HepG2 (cell line): ENCODE data around the gene KCTD4. TPM values are rescaled to one million over a fixed set of nuclear protein-coding genes. Genes with fewer than 3 reads are reported as not detected.

Experiments
- ATAC-seq: fragments of 200-7000 bp; cut with Tn5 transposase; 3 replicates; pipeline ENCODE4 v1.9.1; 2020; ENCODE audit warnings: mild to moderate bottlenecking, moderate library complexity
- BruUV-seq: library from RNA; stranded (reverse); fragments of 400-500 nt; replicated peaks from 2 replicates; lab custom pipeline; 2021; lab: Mats Ljungman, UMichigan
- CTCF ChIA-PET: fragments of 300-600 bp; formaldehyde crosslinking; extraction: SDS; loops from one replicate; lab custom pipeline; 2021; ENCODE audit warnings: low total read pairs, inconsistent platforms, low intra/inter-chr PET ratio; lab: Yijun Ruan, JAX
- POLR2A ChIA-PET: fragments of 350-600 bp; sonication (Branson Sonifier 250); formaldehyde crosslinking; loops from one replicate; lab custom pipeline; 2020; ENCODE audit warnings: antibody characterized with exemption, inconsistent platforms; lab: Yijun Ruan, JAX
- DNase-seq: peaks from one replicate; pipeline ENCODE4 v3.0.0-alpha.2; 2015; ENCODE audit warnings: low spot score
- FAIRE-seq: peaks from 3 replicates; lab custom pipeline; 2011; peaks lifted over from hg19 to GRCh38; lab: Jason Lieb, UNC
- H2AFZ ChIP-seq: one replicate; pipeline ENCODE4 v1.6.1; 2011; ENCODE audit warnings: low read length, inconsistent platforms
- H3K27ac ChIP-seq: fragments of 300-600 bp; 3 replicates; pipeline ENCODE4 v1.8.0; 2011; ENCODE audit warnings: mixed run types, mild to moderate bottlenecking, mixed read lengths, low read length, inconsistent platforms; ENCODE audit not compliant: insufficient read depth; ENCODE audit errors: extremely low read length
- H3K27me3 ChIP-seq, 2 experiments: fragments of 200-600 bp in 1 of 2; 2 replicates in 1 of 2; 3 replicates in 1 of 2; pipeline versions ENCODE4 v1.6.0 to v1.8.0; 2011; ENCODE audit warnings: low read length in 2 of 2, mild to moderate bottlenecking in 2 of 2, moderate library complexity in 2 of 2, inconsistent platforms in 1 of 2; ENCODE audit not compliant: insufficient read depth in 2 of 2, control insufficient read depth in 1 of 2
- H3K36me3 ChIP-seq, 2 experiments: fragments of 200-600 bp in 1 of 2; replicated peaks in 1 of 2; 2 replicates in 1 of 2; 3 replicates in 1 of 2; pipeline versions ENCODE4 v1.5.1 to v1.8.0; 2011; ENCODE audit warnings: low read length in 2 of 2, inconsistent platforms in 1 of 2; ENCODE audit not compliant: insufficient read depth in 2 of 2, control insufficient read depth in 1 of 2
- H3K4me1 ChIP-seq: 2 replicates; pipeline ENCODE4 v1.5.1; 2012; ENCODE audit warnings: low read length, inconsistent platforms; ENCODE audit not compliant: insufficient read depth
- H3K4me2 ChIP-seq: 2 replicates; pipeline ENCODE4 v1.6.0; 2011; ENCODE audit warnings: low read depth, low read length, inconsistent platforms
- H3K4me3 ChIP-seq, 3 experiments: fragments of 200-600 bp in 1 of 3; sonication (generic), shearing (Covaris generic) in 1 of 3; replicated peaks in 1 of 3; 2 replicates each; pipeline ENCODE4 v1.5.1; 2011 to 2016; ENCODE audit warnings: low read length in 3 of 3, inconsistent platforms in 2 of 3, low read depth in 2 of 3, mild to moderate bottlenecking in 2 of 3, control low read depth in 1 of 3, mixed read lengths in 1 of 3; ENCODE audit not compliant: insufficient read depth in 1 of 3
- H3K79me2 ChIP-seq: one replicate; pipeline ENCODE4 v1.6.1; 2011; ENCODE audit warnings: low read length, inconsistent platforms; ENCODE audit not compliant: insufficient read depth
- H3K9ac ChIP-seq: 2 replicates; pipeline ENCODE4 v1.6.0; 2011; ENCODE audit warnings: mild to moderate bottlenecking, low read depth, low read length, inconsistent platforms; ENCODE audit not compliant: insufficient read depth
- H3K9me3 ChIP-seq: 2 replicates; pipeline ENCODE4 v1.5.1; 2012; ENCODE audit warnings: mild to moderate bottlenecking, low read length
- H4K20me1 ChIP-seq: 2 replicates; pipeline ENCODE4 v1.6.0; 2011; ENCODE audit warnings: inconsistent platforms, mild to moderate bottlenecking, low read length, moderate library complexity; ENCODE audit not compliant: insufficient read depth
- CBX2 ChIP-seq, 2 experiments: fragments of 200-600 bp in 1 of 2; sonication (generic); formaldehyde crosslinking in 1 of 2; IDR thresholded peaks; 2 replicates each; pipeline versions ENCODE4 v1.7.0 to v1.8.1; 2018 to 2022; ENCODE audit warnings: low read depth in 2 of 2, low read length in 1 of 2, mild to moderate bottlenecking in 1 of 2, missing genetic modification reagents in 1 of 2
- CENPT ChIP-seq: sonication (generic); formaldehyde crosslinking; IDR thresholded peaks from 2 replicates; pipeline ENCODE4 v1.8.0; 2022; ENCODE audit warnings: low read depth, mild to moderate bottlenecking, moderate library complexity, missing genetic modification reagents
- ESRRA ChIP-seq: sonication (generic); formaldehyde crosslinking; IDR thresholded peaks from 2 replicates; pipeline ENCODE4 v1.5.1; 2020; ENCODE audit warnings: mild to moderate bottlenecking, low read depth, missing genetic modification reagents
- EZH2 ChIP-seq: conservative IDR thresholded peaks from 2 replicates; pipeline ENCODE4 v1.6.1; 2012; ENCODE audit warnings: mild to moderate bottlenecking, low read depth, low read length, moderate library complexity
- GRHL1 ChIP-seq: sonication (generic); formaldehyde crosslinking; conservative IDR thresholded peaks from 2 replicates; pipeline ENCODE4 v1.8.0; 2022; ENCODE audit warnings: missing genetic modification reagents
- IRF1 ChIP-seq: sonication (generic); formaldehyde crosslinking; IDR thresholded peaks from 2 replicates; pipeline ENCODE4 v1.4.0; 2020; ENCODE audit warnings: low read depth, mild to moderate bottlenecking, missing genetic modification reagents
- MAFK ChIP-seq, 2 experiments: IDR thresholded peaks in 1 of 2; conservative IDR thresholded peaks in 1 of 2; 2 replicates each; pipeline ENCODE4 v1.6.1; 2011; ENCODE audit warnings: improper control_type of control experiment in 2 of 2, low read length in 2 of 2
- NFYC ChIP-seq: IDR thresholded peaks from 2 replicates; pipeline ENCODE4 v1.6.1; 2016; ENCODE audit warnings: missing genetic modification reagents, missing compliant biosample characterization
- ZBTB4 ChIP-seq: sonication (generic); formaldehyde crosslinking; IDR thresholded peaks from 2 replicates; pipeline ENCODE4 v1.4.0; 2020; ENCODE audit warnings: missing genetic modification reagents, mild to moderate bottlenecking, borderline replicate concordance
- ZFP37 ChIP-seq: sonication (generic); formaldehyde crosslinking; IDR thresholded peaks from 2 replicates; pipeline ENCODE4 v1.4.0; 2020; ENCODE audit warnings: missing genetic modification reagents, borderline replicate concordance
- ZNF136 ChIP-seq: sonication (generic); formaldehyde crosslinking; IDR thresholded peaks from 2 replicates; pipeline ENCODE4 v1.8.1; 2022; ENCODE audit warnings: low read depth, mild to moderate bottlenecking, moderate library complexity, missing genetic modification reagents
- ZNF615 ChIP-seq: sonication (generic); formaldehyde crosslinking; IDR thresholded peaks from 2 replicates; pipeline ENCODE4 v1.5.0; 2020; ENCODE audit warnings: mild to moderate bottlenecking, missing genetic modification reagents, borderline replicate concordance
- WGBS: methylation state at CpG from one replicate; pipeline ENCODE4 v1.1.6; 2017; ENCODE audit warnings: low lambda C conversion rate; 5-methylcytosine and 5-hydroxymethylcytosine counted together
- in situ Hi-C: cut with HindIII; loops from 2 replicates; pipeline ENCODE4 v1.10.0; 2017; ENCODE audit warnings: low pct_unique_long_range_greater_than_20kb; ENCODE audit not compliant: extremely low pct_ligation_motif_present
- intact Hi-C: fragments of 100-400 bp; cut with micrococcal nuclease; formaldehyde crosslinking; loops from one replicate; pipeline ENCODE4 v1.10.0; 2022; ENCODE audit not compliant: unreplicated experiment
- polyA plus RNA-seq, 8 experiments: library from polyadenylated mRNA; depleted of rRNA in 3 of 8; stranded (reverse) in 7 of 8; unstranded in 1 of 8; fragments of >200 nt; fragmentation: Illumina TruSeq in 4 of 8; extraction: Trizol in 4 of 8; gene quantifications; 2 replicates each; pipeline versions ENCODE4 v1.2.1 to v1.2.3, GENCODE V29; 2011 to 2016; ENCODE audit warnings: low read depth in 4 of 8, missing spikeins in 1 of 8, mixed read lengths in 1 of 8; ENCODE audit not compliant: insufficient read depth in 1 of 8
- total RNA-seq, 5 experiments: library from RNA; depleted of rRNA; stranded (reverse); fragments of >200 nt; fragmentation: Illumina TruSeq; extraction: Trizol; gene quantifications; 2 replicates each; pipeline ENCODE4 v1.2.3, GENCODE V29; 2016; ENCODE audit warnings: low read depth in 1 of 5

The KCTD4 gene
- total and polyA plus RNA-seq, 2 of the 13 experiments (the other 11 are each of a cell fraction or from before 2014, with no cell fraction given): not detected

- intact Hi-C loops: no loop called here
- no peak for ATAC-seq
- Histone ChIP-seq H2AFZ (no peak overlapping the region), H3K36me3 (no peaks in the 10 kb centered on the region)
- no peak for TF ChIP-seq ZNF136 (CRISPR knock-in tag)
- TF ChIP-seq, all 625 proteins: peak for 0
- Histone ChIP-seq H3K9me3 (no peaks in the 10 kb centered on the region), H3K27ac (no peak overlapping the region), H4K20me1 (no peaks in the 10 kb centered on the region), H3K4me3 (no peak overlapping the region), H3K9ac (no peak overlapping the region), H3K4me1 (no peaks in the 10 kb centered on the region), H3K27me3 (no peaks in the 10 kb centered on the region), H3K4me2 (no peak overlapping the region), H3K79me2 (no peaks in the 10 kb centered on the region)
- CTCF ChIA-PET: no interaction called here
- FAIRE-seq (no peak), DNase-seq (no peak)
- 97% methylated on average over 3 of the region's 3 CpGs for WGBS
- TSS peak; percentile 30 for BruUV-seq
- in situ Hi-C loops: no loop called here
- POLR2A ChIA-PET: no interaction called here
These were observed 25.2 kb upstream of the KCTD4 start for GRCh38 chr13:45226024-45226423.

GRCh38 chr13:45225370-45225769 lies 24.5 kb upstream of the KCTD4 start:
- WGBS: 97% methylated on average over 4 of the region's 4 CpGs
- FAIRE-seq (no peak), DNase-seq (no peak), ATAC-seq (no peak)
- no peaks in the 10 kb centered on the region for H3K36me3 ChIP-seq
- H3K4me2 ChIP-seq: no peak overlapping the region
- in situ Hi-C loops (no loop called here), intact Hi-C loops (no loop called here)
- POLR2A ChIA-PET: no interaction called here
- H3K4me1 ChIP-seq: no peaks in the 10 kb centered on the region
- H3K27me3 ChIP-seq: no peaks in the 10 kb centered on the region
- CTCF ChIA-PET: no interaction called here
- no peaks in the 10 kb centered on the region for H4K20me1 ChIP-seq
- H2AFZ ChIP-seq: no peak overlapping the region
- H3K4me3 ChIP-seq: no peak overlapping the region
- H3K27ac ChIP-seq: no peak overlapping the region
- no peaks in the 10 kb centered on the region for H3K9me3 ChIP-seq
- no peaks in the 10 kb centered on the region for H3K79me2 ChIP-seq
- no peak overlapping the region for H3K9ac ChIP-seq
- no TSS peak for BruUV-seq
- TF ChIP-seq MAFK (conservative IDR thresholded peaks at IDR 0.05 in 1 of 2, IDR thresholded peaks at IDR 0.05 in 1 of 2; ENCODE audit: low read length in 2 of 2): no peak
- TF ChIP-seq NFYC: no peak
- TF ChIP-seq ZNF615: no peak
- no peak for TF ChIP-seq EZH2
- no peak for TF ChIP-seq ZBTB4 (CRISPR knock-in tag)
- TF ChIP-seq GRHL1: no peak
- TF ChIP-seq IRF1 (CRISPR knock-in tag): no peak
- no peak for TF ChIP-seq ESRRA (CRISPR knock-in tag)
- no peak for TF ChIP-seq ZFP37 (CRISPR knock-in tag)
- TF ChIP-seq CENPT: no peak
- TF ChIP-seq CBX2 (IDR thresholded peaks at IDR 0.05; ENCODE audit: low read depth, low read length): no peak
- no peak for TF ChIP-seq CBX2 (CRISPR knock-in tag; IDR thresholded peaks at IDR 0.05; ENCODE audit: low read depth)
